Endothelial cell (in vitro differentiated cells): ENCODE data around the gene POLD4. TPM values are rescaled to one million over a fixed set of nuclear protein-coding genes. Genes with fewer than 3 reads are reported as not detected.

Experiments
- DNase-seq: peaks from one replicate; pipeline ENCODE4 v3.0.0; 2021; ENCODE audit warnings: low spot score
- H3K27ac Mint-ChIP-seq: one replicate; pipeline ENCODE4 v1.8.0; 2021; ENCODE audit warnings: mixed read lengths, inconsistent platforms; ENCODE audit not compliant: unreplicated experiment
- H3K27me3 Mint-ChIP-seq: one replicate; pipeline ENCODE4 v1.8.0; 2021; ENCODE audit warnings: mild to moderate bottlenecking, moderate library complexity, mixed read lengths, inconsistent platforms; ENCODE audit not compliant: unreplicated experiment
- H3K36me3 Mint-ChIP-seq: one replicate; pipeline ENCODE4 v1.8.0; 2021; ENCODE audit warnings: mild to moderate bottlenecking, low read depth, mixed read lengths, inconsistent platforms; ENCODE audit not compliant: unreplicated experiment
- H3K4me1 Mint-ChIP-seq: one replicate; pipeline ENCODE4 v1.8.0; 2021; ENCODE audit warnings: mild to moderate bottlenecking, mixed read lengths, inconsistent platforms; ENCODE audit not compliant: unreplicated experiment
- H3K4me3 Mint-ChIP-seq: one replicate; pipeline ENCODE4 v1.8.0; 2021; ENCODE audit warnings: mild to moderate bottlenecking, mixed read lengths, inconsistent platforms; ENCODE audit not compliant: unreplicated experiment
- H3K9me3 Mint-ChIP-seq: one replicate; pipeline ENCODE4 v1.8.0; 2021; ENCODE audit warnings: mixed read lengths, inconsistent platforms; ENCODE audit not compliant: unreplicated experiment
- CTCF ChIP-seq: fragments of 200-600 bp; sonication (generic); IDR thresholded peaks from one replicate; pipeline ENCODE4 v1.5.0; 2021; ENCODE audit warnings: antibody characterized with exemption; ENCODE audit not compliant: unreplicated experiment
- total RNA-seq: library from RNA; stranded (reverse); fragmentation: NEBNext Ultra II Directional; extraction: Animal tissue kit (Norgen Biotek cat#: 25700); gene quantifications from one replicate; pipeline ENCODE4 v1.2.1, GENCODE V29; 2021; ENCODE audit not compliant: unreplicated experiment

The POLD4 gene
- total RNA-seq, 1 donor from 2014 or later = 92.1 TPM

GRCh38 chr11:67387069-67387468 lies 33.7 kb upstream of the POLD4 start:
- Mint-ChIP-seq H3K27ac (no peak overlapping the region), H3K36me3 (no peaks in the 10 kb centered on the region), H3K9me3 (no peaks in the 10 kb centered on the region), H3K4me1 (peaks cover 13% of the 10 kb centered on the region), H3K4me3 (no peak overlapping the region), H3K27me3 (peaks cover 14% of the 10 kb centered on the region)
- no peak for TF ChIP-seq CTCF
- DNase-seq = no peak

- Mint-ChIP-seq H3K27ac (no peak overlapping the region), H3K9me3 (no peaks in the 10 kb centered on the region), H3K27me3 (peaks cover 16% of the 10 kb centered on the region), H3K4me1 (peaks cover 13% of the 10 kb centered on the region), H3K4me3 (no peak overlapping the region), H3K36me3 (no peaks in the 10 kb centered on the region)
- no peak for DNase-seq
- no peak for TF ChIP-seq CTCF
Observed at GRCh38 chr11:67384851-67385366, 31.6 kb upstream of the POLD4 start.

- TF ChIP-seq CTCF = peak; percentile 75
- Mint-ChIP-seq H3K27me3 (peaks cover 13% of the 10 kb centered on the region), H3K27ac (peak overlapping the region; percentile 78), H3K4me1 (peaks cover 4% of the 10 kb centered on the region), H3K9me3 (no peaks in the 10 kb centered on the region), H3K36me3 (no peaks in the 10 kb centered on the region), H3K4me3 (no peak overlapping the region)
- DNase-seq = peak; percentile 88
Observed at GRCh38 chr11:67382276-67383136, 29.2 kb upstream of the POLD4 start.

GRCh38 chr11:67381244-67381972 lies 28.1 kb upstream of the POLD4 start:
- TF ChIP-seq CTCF = no peak
- Mint-ChIP-seq H3K4me3 (no peak overlapping the region), H3K4me1 (no peaks in the 10 kb centered on the region), H3K9me3 (no peaks in the 10 kb centered on the region), H3K27me3 (peaks cover 14% of the 10 kb centered on the region), H3K36me3 (no peaks in the 10 kb centered on the region), H3K27ac (no peak overlapping the region)
- no peak for DNase-seq
